GM19395 (cell line): ENCODE measurements around the gene HUNK.
"Not testable (repeated sequence)": the region's sequence is repeated elsewhere in the genome, so short reads cannot be mapped to it uniquely, and the experiment has no call there.

Source experiments
- ATAC-seq: cut with Tn5 transposase; IDR thresholded peaks from one replicate; pipeline ENCODE4 v1.9.1; 2021; ENCODE audit warnings: mild to moderate bottlenecking, moderate library complexity; ENCODE audit not compliant: unreplicated experiment

HUNK gene

DNA sequence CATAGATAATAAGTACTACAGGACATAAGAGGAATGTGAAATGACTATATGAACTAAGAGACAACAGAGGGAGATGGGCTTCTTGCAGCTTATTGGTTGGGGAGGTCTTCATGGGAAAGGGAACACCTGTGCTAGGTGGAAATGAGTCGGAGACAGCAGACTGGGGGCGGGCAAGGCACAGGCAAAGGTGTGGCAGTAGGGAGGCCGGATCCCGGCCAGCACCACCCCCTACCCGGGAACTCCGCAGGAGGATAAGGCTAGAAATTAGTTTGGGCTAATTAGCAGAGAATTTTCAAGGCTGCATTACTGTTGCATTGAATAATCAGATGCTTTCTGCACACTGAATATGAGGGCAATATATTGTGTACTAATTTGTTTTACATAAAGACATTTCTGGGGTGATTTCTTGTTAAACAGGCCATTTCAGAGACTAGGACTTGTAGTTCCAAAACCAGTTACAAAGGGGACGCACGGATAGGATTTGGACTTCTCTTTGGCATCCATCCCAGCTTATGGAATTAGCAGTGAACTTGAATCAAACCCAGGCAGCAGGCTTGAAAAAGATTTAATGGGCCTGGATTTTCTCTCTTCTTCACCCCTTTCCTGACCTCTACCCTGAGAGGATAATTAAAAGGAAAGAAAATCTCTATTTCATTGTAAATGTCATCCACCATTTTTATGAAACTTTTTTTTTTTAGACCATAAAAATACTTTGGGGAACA lies 2.2 kb upstream of the HUNK start:
- no peak for ATAC-seq

DNA sequence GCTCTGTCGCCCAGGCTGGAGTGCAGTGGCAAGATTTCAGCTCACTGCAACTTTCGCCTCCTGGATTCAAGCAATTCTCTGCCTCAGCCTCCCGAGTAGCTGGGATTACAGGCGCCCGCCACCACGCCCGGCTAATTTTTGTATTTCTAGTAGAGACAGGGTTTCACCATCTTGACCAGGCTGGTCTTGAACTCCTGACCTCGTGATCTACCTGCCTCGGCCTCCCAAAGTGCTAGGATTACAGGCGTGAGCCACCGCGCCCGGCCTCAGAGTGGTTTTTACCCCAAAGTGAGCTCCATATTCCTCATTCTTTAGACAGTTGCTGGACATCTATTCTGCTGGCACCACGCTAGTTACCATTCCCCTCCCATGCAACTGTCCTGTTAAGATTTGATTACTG lies 1.4 kb upstream of the HUNK start:
- not testable (repeated sequence) for ATAC-seq

DNA sequence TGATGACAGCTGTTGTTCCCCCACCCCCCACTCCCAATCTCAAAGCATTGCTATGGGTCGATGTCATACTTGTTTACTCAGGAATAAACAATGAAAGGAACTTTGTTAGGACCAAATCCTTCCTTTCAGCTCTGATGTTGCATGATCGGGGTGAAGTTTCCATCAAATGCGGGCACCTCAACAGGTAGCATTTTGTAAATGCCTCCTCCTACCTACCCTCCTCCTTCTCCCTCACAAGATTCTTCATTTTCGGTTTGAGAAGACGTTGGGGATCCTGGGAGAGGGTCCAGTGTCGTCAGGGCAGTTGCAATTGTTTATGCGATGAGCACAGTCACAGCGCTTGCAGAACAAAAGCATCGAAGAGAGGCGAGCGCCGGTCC lies 758 bp upstream of the HUNK start:
- ATAC-seq, result no peak

DNA sequence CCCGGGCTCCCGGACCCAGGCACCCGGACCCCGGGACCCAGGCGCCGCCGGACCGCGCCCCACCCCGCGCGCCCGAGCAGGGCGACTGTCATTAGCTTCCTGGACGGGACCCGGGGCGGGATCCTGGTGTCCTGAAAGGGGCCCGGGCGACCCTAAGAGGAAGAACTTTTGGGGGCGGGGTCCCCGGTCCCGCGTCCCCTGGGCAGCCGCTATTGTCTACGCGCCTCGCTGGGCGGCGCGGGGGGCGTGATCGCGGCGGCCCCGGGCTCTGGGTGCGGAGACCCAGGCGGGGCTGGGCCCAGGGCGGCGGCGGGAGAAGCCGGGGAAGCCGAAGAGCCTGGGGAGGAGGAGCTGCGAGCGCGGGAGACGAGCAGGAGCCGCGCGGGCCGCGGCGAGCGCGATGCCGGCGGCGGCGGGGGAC lies 465 bp downstream of the HUNK start:
- no peak for ATAC-seq

DNA sequence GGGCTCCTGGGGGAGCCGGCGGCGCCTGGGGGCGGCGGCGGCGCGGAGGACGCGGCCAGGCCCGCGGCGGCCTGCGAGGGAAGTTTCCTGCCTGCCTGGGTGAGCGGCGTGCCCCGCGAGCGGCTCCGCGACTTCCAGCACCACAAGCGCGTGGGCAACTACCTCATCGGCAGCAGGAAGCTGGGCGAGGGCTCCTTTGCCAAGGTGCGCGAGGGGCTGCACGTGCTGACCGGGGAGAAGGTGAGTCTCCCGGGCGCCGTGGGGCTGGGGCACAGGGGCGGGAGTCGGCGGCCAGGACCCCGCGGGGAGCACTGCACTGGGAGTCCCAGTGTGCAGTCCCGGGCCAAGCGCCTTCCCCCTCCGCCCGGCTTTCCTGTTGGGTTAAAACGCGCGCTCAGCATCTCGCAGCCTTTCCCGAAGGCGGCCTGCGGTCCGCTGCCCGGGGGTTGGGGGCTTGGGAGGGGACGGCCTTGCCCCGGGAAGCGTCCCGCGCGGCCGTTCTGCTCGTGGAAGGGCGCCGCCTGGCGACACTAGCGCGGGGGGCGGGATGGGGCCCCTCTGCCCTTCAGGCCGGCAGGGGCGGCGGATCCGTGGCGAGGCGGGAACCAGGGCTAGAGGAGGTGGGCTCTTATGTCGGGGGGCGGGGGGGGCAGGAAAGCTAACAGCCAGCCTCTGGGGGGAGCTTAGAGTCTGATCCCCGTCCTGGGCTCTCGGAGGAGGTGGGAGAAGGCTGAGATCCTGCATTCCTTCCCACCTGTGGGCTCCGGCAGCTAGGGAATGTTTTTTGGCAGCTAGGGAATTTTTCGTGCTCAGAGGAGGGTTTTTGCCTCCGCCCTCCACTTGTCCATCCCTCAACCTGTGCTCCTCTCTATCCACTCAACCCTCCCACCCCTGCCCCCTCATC lies 1.1 kb downstream of the HUNK start:
- no peak for ATAC-seq

DNA sequence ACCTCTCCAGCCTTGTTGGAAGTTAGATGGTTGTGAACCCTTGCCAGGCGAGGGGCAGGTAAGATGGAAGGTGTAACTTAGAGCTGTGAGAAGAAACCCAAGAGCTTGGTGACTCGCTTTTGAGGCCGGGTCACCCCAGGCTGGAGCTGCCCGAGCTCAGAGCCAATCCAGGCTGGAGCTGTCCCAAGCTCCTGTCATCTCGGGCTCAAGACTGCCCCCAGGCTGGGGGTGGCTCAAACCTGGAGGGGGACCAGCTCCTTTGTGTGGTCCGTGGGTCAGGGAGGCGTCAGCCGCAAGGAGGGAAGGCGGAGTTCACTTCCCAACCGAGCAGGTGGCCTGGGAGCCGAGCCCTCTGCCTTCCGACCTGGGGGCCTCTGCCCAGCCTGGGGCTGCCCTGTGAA lies 2.0 kb downstream of the HUNK start:
- ATAC-seq, result no peak

DNA sequence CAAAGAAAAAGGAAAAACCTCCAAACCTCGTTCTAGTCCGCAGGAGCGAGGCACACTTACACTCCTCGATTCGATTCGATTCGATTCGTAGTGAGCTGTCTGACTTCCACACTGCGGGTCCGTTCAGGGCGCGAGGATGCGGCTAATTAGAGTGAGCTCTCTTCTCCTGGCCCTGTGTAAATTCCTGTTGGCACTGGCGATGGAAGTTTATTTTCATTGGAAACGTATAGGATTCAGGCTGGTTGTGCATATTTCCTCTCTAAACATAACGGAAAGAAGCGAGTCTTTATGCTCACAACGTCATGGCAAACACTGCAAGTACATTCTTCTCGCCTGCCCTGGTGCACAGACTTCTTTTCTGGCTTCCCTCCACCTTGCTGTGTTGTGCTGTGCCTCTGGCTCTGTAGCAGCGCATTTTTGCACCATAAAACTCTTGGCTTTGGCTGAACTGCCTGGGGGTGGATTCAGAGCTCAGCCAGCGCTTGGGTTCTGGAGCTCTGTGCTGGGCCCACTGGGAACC lies 2.7 kb downstream of the HUNK start:
- ATAC-seq, result no peak

DNA sequence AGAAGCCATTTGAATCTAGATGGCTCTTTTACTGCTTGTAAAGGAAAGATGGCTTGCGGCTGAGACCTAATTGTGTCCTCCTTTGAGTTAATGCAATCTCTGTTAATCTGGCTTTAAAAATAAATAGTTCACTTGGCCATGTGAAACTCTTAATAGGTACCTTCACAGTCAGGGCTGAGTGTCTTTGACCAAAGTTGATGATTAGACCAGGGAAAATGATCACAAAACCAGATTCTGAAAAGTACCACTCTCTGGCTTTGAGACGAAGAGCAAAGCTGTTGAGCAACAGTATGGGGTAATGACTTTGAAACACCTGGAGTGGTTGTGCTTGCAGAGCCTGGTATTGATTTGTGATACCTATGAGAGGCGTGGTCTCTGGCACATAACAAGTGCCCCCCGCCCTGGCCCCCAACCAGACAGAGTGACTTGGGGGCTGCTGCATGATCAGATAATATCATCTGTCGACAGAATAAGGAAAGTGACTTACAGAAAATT lies 4.7 kb downstream of the HUNK start:
- no peak for ATAC-seq

DNA sequence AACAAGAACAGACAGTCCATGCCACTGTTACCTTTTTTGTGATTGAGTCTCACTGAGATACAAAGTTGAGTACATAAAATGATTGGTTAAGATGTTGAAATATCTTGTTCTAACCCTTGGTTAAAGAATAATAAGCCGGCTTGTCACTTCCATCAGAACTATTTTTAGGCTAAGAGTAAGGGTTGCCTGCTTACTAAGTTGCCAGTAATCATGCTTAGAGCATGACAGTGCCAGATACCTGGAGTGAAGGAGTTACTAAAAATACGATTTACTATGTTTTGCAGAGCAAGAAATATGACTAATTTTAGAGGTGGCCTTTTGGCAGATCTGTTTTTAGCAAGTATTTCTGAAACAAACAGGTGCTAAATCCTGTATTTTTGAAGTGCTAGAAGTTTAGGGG lies 6.0 kb downstream of the HUNK start:
- no peak for ATAC-seq

DNA sequence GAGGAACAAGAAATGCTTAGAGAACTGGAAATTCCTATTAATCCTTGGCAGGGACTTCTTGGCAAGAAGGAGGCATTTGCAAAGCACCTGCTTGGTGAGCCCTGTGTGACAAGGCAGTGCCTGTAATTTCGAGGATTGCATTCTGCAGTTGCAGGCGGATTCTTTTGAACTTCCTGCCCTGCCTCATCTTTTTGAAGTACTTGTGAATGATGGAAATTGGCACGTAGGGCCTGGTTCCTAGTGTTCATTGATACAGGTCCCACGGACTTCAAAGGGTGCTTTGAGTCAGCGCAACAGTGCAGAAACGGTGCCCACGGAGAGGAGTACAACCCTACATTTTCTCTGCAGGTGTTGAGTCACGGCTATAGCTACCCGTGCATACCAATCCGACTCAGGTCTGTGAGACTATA lies 6.4 kb downstream of the HUNK start:
- ATAC-seq, result no peak

DNA sequence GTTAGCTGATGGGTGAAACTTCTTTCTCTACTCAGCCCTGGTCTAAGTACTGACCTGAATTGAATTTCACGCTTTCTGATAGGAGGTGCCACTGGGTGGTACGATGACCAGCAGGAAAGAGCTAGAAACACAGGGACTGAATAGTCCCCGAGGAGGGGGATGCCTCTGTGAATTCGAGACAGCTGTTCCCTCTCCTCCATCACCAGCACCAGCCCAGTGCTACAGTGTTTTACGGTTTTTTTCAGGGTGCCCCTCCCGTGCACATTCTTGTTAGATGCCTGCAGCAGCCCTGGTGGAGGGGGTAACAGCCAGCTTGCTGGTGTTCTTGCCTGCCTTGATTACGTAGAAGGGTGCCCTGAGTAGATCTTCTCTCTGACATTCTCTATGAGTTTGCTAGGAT lies 7.1 kb downstream of the HUNK start:
- ATAC-seq, result no peak

DNA sequence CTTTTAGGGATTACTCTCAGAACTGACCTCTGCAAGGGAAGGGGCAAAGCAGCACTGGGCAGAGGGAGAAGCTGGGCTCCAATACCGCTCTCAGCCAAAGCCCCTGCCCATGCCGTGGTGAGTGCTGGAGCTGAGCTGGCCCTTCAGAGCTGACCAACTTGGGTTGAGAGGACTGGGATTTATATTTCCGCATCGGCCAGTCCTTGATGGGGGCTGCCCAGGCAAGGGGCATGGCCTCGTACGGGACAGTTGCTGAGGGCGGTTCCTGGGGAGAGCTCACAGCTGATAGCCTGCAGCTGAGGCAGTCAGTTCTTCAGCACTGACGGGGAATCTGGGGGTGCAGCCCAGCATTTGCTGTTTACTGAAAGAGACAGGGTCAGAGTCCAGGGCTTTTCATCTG lies 8.0 kb downstream of the HUNK start:
- no peak for ATAC-seq

DNA sequence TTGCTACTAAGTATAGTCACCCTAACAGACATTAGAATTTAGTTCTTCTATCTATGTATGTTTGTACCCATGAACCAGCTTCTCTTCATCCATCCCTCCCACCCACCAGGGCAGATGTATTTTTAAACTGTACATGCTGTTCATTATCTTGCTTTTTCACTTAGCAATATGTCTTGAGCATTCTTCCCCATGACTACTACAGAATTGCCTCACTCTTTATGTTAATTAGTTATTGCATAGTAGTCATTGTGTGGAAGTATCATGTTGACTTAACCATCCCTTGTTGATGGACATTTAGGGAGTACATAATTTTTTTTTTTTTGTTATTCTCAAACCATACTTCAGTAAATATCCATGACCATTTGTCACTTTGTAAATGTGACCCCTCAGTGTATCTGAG lies 9.9 kb downstream of the HUNK start:
- ATAC-seq, result no peak

DNA sequence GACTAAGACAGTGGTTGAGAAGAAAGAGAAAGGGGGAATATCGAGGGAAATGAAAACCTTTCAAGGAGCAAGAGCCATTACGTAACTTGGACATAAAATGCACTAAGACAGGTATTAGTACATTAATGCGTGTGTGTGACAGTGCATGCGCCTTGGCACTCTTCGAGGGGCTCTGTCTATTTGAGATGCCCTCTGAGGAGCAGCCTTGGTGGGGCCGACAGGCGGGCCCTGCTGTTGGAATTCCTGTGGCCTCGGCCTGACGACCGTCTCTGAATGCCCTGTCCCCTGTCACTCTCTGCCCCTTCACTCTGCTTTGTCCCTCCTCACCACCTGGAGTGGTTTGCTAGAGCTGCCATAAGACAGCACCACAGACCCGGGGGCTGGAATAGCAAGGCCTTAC lies 12.3 kb downstream of the HUNK start:
- ATAC-seq, result no peak

DNA sequence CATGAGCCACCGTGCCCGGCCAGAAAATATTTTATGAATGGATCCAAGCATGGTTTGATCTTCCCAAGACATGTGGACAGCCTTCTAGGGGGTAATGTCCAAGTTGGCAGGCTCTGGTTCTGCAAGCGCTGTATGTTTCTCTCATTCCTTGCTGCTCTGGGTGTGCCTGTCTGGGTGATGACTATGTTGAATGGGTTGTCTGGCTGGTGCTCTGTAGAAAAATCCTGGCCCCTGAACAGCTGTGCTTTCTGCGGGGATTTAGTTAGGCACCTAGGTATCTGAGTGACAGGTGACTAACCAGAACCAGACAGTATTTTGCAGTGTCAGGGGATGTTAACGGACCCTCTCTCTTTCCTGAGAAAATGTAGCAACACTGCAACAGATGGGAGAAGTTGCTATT lies 14.1 kb downstream of the HUNK start:
- ATAC-seq, result no peak

DNA sequence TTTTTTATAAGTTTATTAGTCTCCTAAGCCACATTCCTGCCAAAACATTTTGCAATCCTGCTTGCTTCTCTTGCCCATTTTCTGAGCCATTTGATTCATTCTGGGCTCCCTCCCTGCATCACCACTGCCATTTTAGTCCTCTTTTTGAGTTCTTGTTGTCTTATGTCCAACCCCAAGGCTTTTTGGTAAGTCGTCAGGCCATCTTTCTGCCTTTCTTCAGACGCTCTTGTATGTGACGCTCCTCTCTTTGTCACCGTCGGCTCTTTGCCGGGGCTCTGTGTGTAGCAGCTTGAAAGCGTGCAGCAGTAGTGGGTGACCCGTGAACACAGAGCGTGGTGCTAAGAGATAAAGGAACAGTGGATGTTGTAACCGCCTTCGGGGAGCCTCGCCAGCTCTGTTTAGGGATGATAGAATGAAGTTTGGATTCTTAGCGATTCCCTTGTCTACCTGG lies 14.6 kb downstream of the HUNK start:
- no peak for ATAC-seq

DNA sequence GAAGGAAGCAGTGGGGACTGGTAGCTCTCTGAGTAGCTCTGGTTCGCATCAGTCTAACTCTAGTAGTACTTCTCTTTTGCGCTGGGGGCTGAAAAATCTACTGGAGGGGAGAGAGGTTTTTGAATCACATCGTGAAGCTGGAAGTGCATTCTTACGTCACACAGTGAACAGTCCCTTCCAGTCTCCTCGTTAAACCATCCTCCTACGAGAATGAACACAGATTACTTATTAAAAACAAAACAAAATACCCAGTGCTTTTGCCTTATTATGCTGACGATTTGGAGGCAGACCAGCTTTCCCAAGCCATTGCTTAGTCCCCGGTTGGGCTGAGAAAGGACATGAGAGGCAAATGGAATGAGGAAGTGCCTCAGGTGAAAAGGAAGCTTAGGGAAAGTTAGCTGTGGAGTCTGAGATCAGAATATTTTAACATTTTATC lies 16.1 kb downstream of the HUNK start:
- no peak for ATAC-seq

DNA sequence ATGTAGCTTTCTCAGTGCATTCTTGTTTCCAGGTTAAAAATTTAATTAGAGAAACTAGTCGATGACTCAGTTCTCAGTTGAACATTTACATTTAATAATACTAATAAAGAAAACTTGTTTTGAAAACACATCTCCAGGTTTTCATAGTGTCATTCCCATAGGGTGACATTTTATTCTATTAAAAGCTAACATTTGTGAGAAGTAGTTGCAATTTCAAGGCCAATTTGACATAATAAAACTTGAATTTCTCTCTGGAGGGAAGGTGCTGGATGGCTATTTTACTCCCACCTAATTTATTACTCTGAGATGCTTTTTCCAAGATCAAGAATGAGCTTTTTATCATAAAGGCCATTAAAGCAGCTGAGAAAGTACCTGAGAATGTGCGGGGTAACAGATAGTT lies 16.6 kb downstream of the HUNK start:
- ATAC-seq, result no peak

DNA sequence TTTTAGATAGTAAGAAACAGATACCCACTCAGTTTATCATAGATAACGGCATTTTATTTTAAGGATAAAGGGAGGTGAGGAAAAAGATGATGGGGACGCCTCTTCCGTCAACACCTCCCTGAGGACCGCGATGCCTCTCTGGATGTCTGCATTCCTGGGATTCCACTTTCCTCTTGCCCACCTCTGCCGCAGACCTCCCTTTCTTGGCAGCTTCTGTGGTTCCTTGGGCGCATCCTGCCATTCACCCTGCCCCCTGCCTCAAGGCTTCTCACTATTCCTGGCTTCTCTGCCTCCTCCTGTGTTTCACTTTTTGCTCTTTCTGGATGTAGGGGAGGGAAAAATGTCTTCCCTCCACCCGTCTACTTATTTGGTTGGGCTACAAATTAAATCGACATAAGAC lies 19.9 kb downstream of the HUNK start:
- no peak for ATAC-seq

DNA sequence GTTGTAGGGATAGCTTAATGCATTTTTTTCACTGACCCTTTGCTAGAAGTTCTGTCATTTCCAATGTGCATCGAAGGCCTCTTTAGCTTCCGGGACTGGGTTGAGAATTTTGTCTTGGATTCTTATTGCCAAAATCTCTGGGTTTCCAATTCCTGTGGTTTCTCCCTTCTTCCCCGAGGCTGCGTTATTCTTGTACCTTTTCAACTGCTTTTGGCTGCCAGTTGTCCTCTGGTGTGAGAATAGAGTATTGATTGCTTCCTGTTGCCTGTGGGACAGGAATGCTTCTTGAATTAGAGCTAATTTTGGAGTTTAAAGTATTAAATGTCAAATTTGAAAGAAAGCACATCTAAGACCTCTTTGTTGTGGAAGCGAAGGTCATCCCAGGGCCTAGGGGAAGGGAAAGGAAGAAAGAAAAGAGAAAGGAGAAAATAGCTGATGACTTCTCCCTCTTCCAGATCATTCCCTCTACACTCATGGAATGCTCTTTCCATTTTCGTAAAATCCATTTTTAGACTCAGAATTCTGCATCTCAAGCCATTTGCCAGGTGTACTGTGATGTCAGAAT lies 21.1 kb downstream of the HUNK start:
- no peak for ATAC-seq

DNA sequence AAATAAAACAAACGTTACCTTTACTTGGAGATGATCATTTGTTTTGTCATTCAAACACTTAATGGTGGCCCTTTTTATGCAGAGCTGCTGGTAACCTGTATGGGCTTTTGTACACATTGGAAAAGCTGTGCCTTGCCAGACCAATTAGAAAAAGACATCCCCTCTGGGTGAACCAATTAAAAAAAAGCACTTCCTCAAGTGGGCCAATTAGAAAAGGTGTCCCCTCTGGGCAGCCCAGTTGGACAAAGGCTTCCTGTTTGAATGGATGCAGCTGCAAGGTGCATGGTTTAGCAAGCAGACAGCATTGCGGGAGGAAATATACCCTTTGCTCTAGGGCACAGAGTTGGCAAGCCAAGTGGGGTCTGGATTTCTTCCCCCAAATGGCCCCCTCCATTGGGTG lies 21.6 kb downstream of the HUNK start:
- ATAC-seq, result no peak
